GM12878 (cell line): Measurements from ENCODE around the gene SOAT2. TPM values are rescaled to one million over a fixed set of nuclear protein-coding genes. Genes with fewer than 3 reads are reported as not detected.

Experiments used
- ATAC-seq: fragments of 200-7000 bp; cut with Tn5 transposase; 3 replicates; pipeline ENCODE4 v1.9.1; 2020; ENCODE audit warnings: mild to moderate bottlenecking, moderate library complexity
- BruUV-seq: library from RNA; stranded (reverse); fragments of 400-500 nt; replicated peaks from 2 replicates; lab custom pipeline; 2021; lab: Mats Ljungman, UMichigan
- CTCF ChIA-PET: fragments of 300-600 bp; sonication (Branson Sonifier 250); formaldehyde crosslinking; extraction: SDS; loops from one replicate; lab custom pipeline; 2021; ENCODE audit warnings: inconsistent platforms; lab: Yijun Ruan, JAX
- POLR2A ChIA-PET: fragments of 350-600 bp; formaldehyde crosslinking; extraction: SDS; loops from one replicate; lab custom pipeline; 2021; ENCODE audit warnings: inconsistent platforms; lab: Charles Lee
- RAD21 ChIA-PET: fragments of 300-600 bp; sonication (Branson Sonifier 250); formaldehyde crosslinking; loops from one replicate; lab custom pipeline; 2023; ENCODE audit warnings: antibody characterized with exemption; ENCODE audit not compliant: unreplicated experiment; lab: Charles Lee
- SMC1A ChIA-PET: fragments of 300-600 bp; sonication (Branson Sonifier 250); formaldehyde crosslinking; loops from one replicate; lab custom pipeline; 2023; ENCODE audit not compliant: unreplicated experiment, uncharacterized antibody; lab: Charles Lee
- DNase-seq: peaks from one replicate; pipeline ENCODE4 v3.0.0-alpha.2; 2011; ENCODE audit warnings: low read depth, low spot score
- FAIRE-seq: peaks from 3 replicates; lab custom pipeline; 2011; peaks lifted over from hg19 to GRCh38; lab: Jason Lieb, UNC
- H2AFZ ChIP-seq: 2 replicates; pipeline ENCODE4 v1.6.0; 2011; ENCODE audit warnings: low read depth, low read length, control low read depth; ENCODE audit not compliant: control insufficient read depth
- H3K27ac ChIP-seq: 2 replicates; pipeline ENCODE4 v1.5.1; 2011; ENCODE audit warnings: control low read depth; ENCODE audit not compliant: control insufficient read depth, insufficient read depth
- H3K27me3 ChIP-seq, 2 experiments: replicated peaks in 1 of 2; 2 replicates each; pipeline versions ENCODE4 v1.6.0 to v1.6.1; 2011; ENCODE audit warnings: low read length in 1 of 2; ENCODE audit not compliant: control insufficient read depth in 2 of 2, insufficient read depth in 2 of 2
- H3K36me3 ChIP-seq, 2 experiments: 2 replicates each; pipeline ENCODE4 v1.5.1; 2011; ENCODE audit warnings: low read length in 1 of 2; ENCODE audit not compliant: control insufficient read depth in 2 of 2, insufficient read depth in 2 of 2
- H3K4me1 ChIP-seq: 2 replicates; pipeline ENCODE4 v1.6.1; 2011; ENCODE audit warnings: mild to moderate bottlenecking, low read length, moderate library complexity, mixed read lengths; ENCODE audit not compliant: control insufficient read depth, insufficient read depth
- H3K4me2 ChIP-seq: 2 replicates; pipeline ENCODE4 v1.6.0; 2011; ENCODE audit warnings: control low read depth; ENCODE audit not compliant: control insufficient read depth, insufficient read depth
- H3K4me3 ChIP-seq: fragments of 200-600 bp; sonication (generic); 2 replicates; pipeline ENCODE4 v1.5.1; 2016
- H3K79me2 ChIP-seq: 2 replicates; pipeline ENCODE4 v1.6.0; 2011; ENCODE audit warnings: low read length; ENCODE audit not compliant: control insufficient read depth, insufficient read depth
- H3K9ac ChIP-seq: 2 replicates; pipeline ENCODE4 v1.8.0; 2011; ENCODE audit warnings: low read length, control low read depth, mixed read lengths; ENCODE audit not compliant: control insufficient read depth, insufficient read depth
- H3K9me3 ChIP-seq: replicated peaks from 3 replicates; pipeline ENCODE4 v1.5.1; 2011; ENCODE audit warnings: mild to moderate bottlenecking, low read length; ENCODE audit not compliant: control insufficient read depth, insufficient read depth
- H4K20me1 ChIP-seq: 2 replicates; pipeline ENCODE4 v1.6.0; 2011; ENCODE audit not compliant: control insufficient read depth, insufficient read depth
- ATF7 ChIP-seq: fragments of 450-650 bp; IDR thresholded peaks from 2 replicates; pipeline ENCODE4 v1.6.1; 2016; ENCODE audit warnings: low read depth, mild to moderate bottlenecking
- KLF5 ChIP-seq: fragments of 450-650 bp; IDR thresholded peaks from 2 replicates; pipeline ENCODE4 v1.6.1; 2014; ENCODE audit warnings: mild to moderate bottlenecking; ENCODE audit not compliant: partially characterized antibody
- PAX5 ChIP-seq: IDR thresholded peaks from 2 replicates; pipeline ENCODE4 v1.6.1; 2011; ENCODE audit warnings: low read depth, low read length, borderline replicate concordance
- PKNOX1 ChIP-seq: fragments of 450-650 bp; IDR thresholded peaks from 2 replicates; pipeline ENCODE4 v1.6.1; 2016; ENCODE audit warnings: mild to moderate bottlenecking
- RCOR1 ChIP-seq: conservative IDR thresholded peaks from 2 replicates; pipeline ENCODE4 v1.6.1; 2012; ENCODE audit warnings: low read depth, low read length, improper control_type of control experiment
- SRF ChIP-seq, 2 experiments: IDR thresholded peaks; 2 replicates each; pipeline ENCODE4 v1.6.1; 2011; ENCODE audit warnings: low read depth in 2 of 2, low read length in 2 of 2, mild to moderate bottlenecking in 1 of 2, moderate library complexity in 1 of 2
- TCF3 ChIP-seq: IDR thresholded peaks from 2 replicates; pipeline ENCODE4 v1.6.1; 2012; ENCODE audit warnings: low read depth, mild to moderate bottlenecking, low read length, borderline replicate concordance; ENCODE audit not compliant: insufficient read depth
- YY1 ChIP-seq: IDR thresholded peaks from 2 replicates; pipeline ENCODE4 v1.6.1; 2011; ENCODE audit warnings: low read depth, mild to moderate bottlenecking, low read length
- ZNF592 ChIP-seq: fragments of 450-650 bp; IDR thresholded peaks from 2 replicates; pipeline ENCODE4 v1.6.1; 2017; ENCODE audit warnings: mild to moderate bottlenecking, moderate library complexity
- ZSCAN29 ChIP-seq: fragments of 450-650 bp; IDR thresholded peaks from 2 replicates; pipeline ENCODE4 v1.6.1; 2017; ENCODE audit warnings: mild to moderate bottlenecking, moderate library complexity
- WGBS: methylation state at CpG from one replicate; pipeline ENCODE4 v1.1.6; 2016; ENCODE audit warnings: low lambda C conversion rate; ENCODE audit not compliant: insufficient replicate concordance, insufficient coverage; ENCODE audit errors: missing lambda C conversion rate; 5-methylcytosine and 5-hydroxymethylcytosine counted together
- in situ Hi-C: fragments of 300-500 bp; cut with MboI; formaldehyde crosslinking; loops from 9 replicates; pipeline ENCODE4 v1.14.3; 2018; ENCODE audit warnings: mixed read lengths
- intact Hi-C: fragments of 100-400 bp; cut with micrococcal nuclease; formaldehyde crosslinking; loops from one replicate; pipeline ENCODE4 v1.14.2; 2022; ENCODE audit not compliant: unreplicated experiment
- polyA plus RNA-seq, 11 experiments: library from polyadenylated mRNA; depleted of rRNA in 4 of 11; unstranded in 6 of 11; stranded (reverse) in 5 of 11; fragments of >200 nt; fragmentation: Nextera tagmentation in 4 of 11; fragmentation: Illumina TruSeq in 1 of 11; extraction: Ambion mirVana in 4 of 11; extraction: Trizol in 1 of 11; gene quantifications; 1 replicate in 1 of 11; 2 replicates in 10 of 11; pipeline versions ENCODE4 v1.2.1 to v1.2.3, GENCODE V29; 2011 to 2016; ENCODE audit warnings: inconsistent platforms in 2 of 11, missing spikeins in 2 of 11, low read depth in 1 of 11
- total RNA-seq, 4 experiments: library from RNA; depleted of rRNA in 3 of 4; stranded (reverse); fragments of >200 nt in 3 of 4; fragmentation: Illumina TruSeq in 1 of 4; extraction: Trizol in 1 of 4; gene quantifications; 2 replicates each; pipeline versions ENCODE4 v1.2.1 to v1.2.3, GENCODE V29; 2013 to 2021
- TF ChIP-seq, protein P1 (sequence below): fragments of 450-650 bp; IDR thresholded peaks from 2 replicates; pipeline ENCODE4 v1.6.1; 2017; ENCODE audit warnings: mild to moderate bottlenecking, moderate library complexity

The SOAT2 gene
- total and polyA plus RNA-seq, 10 of the 15 experiments (the other 5 are each of a cell fraction or from before 2014, with no cell fraction given), result 0.08 to 1.7 (median 0.69) TPM

DNA sequence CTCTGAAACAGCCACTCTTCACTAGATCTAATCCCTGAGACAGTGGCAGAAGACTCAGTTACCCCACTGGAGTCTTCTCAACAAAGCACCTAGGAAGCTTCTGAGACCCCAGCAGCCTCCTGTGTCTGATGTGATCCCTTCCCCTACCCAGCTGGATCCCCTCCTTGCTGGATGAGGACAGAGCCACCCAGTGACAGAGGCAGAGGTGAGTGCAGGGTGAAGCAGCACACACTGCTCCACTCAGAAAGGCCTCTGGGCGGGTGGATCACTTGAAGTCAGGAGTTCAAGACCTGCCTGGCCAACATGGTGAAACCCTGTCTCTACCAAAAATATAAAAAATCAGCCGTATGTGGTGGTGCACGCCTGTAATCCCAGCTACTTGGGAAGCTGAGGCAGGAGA, 26.8 kb upstream of the SOAT2 start (continued):
- TF ChIP-seq ZNF592, result no peak
- no peak for TF ChIP-seq ATF7
- no peak for TF ChIP-seq ZSCAN29
- no peak for TF ChIP-seq SRF (IDR thresholded peaks at IDR 0.05; ENCODE audit: low read depth in 2 of 2, low read length in 2 of 2)
- no peak for TF ChIP-seq RCOR1

- ATAC-seq, result no peak
- POLR2A ChIA-PET, result interaction anchor here (1.1 to 1.6 kb wide), 2 partner anchors 9 to 71 kb away, joined by 4 to 5 read pairs; partner anchors contain the start of gene EIF4B
Observed at GRCh38 chr12:53077030-53077429, 26.3 kb upstream of the SOAT2 start.

More at GRCh38 chr12:53077030-53077429, 26.3 kb upstream of the SOAT2 start:
- Histone ChIP-seq H2AFZ (no peak overlapping the region), H3K9me3 (no peaks in the 10 kb centered on the region), H3K9ac (no peak overlapping the region), H3K79me2 (peaks cover 6% of the 10 kb centered on the region), H3K27ac (no peak overlapping the region), H3K27me3 (no peaks in the 10 kb centered on the region), H3K4me3 (no peak overlapping the region), H3K4me1 (no peaks in the 10 kb centered on the region; the same call in none of the 2 replicates), H4K20me1 (no peaks in the 10 kb centered on the region), H3K36me3 (peaks cover 2 to 10% of the 10 kb centered on the region in 2 experiments; a peak in 3 of 4 replicates), H3K4me2 (no peak overlapping the region)
- ChIA-PET SMC1A (interaction anchor here (4.6 kb wide), 1 partner anchor 11 kb away, joined by 19 read pairs; no protein-coding TSS in a partner anchor), CTCF (interaction anchor here (1.1 to 13.2 kb wide), 4 partner anchors 11 to 81 kb away, joined by 3 to 177 read pairs (median 46); partner anchors contain the start of genes IGFBP6 and SOAT2), RAD21 (interaction anchor here (3.0 to 4.1 kb wide), 3 partner anchors 11 to 26 kb away, joined by 17 to 25 read pairs (median 18); partner anchors contain the start of gene SOAT2)
- 99% methylated on average over 8 of the region's 8 CpGs for WGBS
- intact Hi-C loops, result no loop called here
- DNase-seq (no peak), FAIRE-seq (no peak)
- TF ChIP-seq PAX5 (no peak), YY1 (no peak), PKNOX1 (no peak), TCF3 (no peak), KLF5 (no peak)
- TF ChIP-seq, protein P1, sequence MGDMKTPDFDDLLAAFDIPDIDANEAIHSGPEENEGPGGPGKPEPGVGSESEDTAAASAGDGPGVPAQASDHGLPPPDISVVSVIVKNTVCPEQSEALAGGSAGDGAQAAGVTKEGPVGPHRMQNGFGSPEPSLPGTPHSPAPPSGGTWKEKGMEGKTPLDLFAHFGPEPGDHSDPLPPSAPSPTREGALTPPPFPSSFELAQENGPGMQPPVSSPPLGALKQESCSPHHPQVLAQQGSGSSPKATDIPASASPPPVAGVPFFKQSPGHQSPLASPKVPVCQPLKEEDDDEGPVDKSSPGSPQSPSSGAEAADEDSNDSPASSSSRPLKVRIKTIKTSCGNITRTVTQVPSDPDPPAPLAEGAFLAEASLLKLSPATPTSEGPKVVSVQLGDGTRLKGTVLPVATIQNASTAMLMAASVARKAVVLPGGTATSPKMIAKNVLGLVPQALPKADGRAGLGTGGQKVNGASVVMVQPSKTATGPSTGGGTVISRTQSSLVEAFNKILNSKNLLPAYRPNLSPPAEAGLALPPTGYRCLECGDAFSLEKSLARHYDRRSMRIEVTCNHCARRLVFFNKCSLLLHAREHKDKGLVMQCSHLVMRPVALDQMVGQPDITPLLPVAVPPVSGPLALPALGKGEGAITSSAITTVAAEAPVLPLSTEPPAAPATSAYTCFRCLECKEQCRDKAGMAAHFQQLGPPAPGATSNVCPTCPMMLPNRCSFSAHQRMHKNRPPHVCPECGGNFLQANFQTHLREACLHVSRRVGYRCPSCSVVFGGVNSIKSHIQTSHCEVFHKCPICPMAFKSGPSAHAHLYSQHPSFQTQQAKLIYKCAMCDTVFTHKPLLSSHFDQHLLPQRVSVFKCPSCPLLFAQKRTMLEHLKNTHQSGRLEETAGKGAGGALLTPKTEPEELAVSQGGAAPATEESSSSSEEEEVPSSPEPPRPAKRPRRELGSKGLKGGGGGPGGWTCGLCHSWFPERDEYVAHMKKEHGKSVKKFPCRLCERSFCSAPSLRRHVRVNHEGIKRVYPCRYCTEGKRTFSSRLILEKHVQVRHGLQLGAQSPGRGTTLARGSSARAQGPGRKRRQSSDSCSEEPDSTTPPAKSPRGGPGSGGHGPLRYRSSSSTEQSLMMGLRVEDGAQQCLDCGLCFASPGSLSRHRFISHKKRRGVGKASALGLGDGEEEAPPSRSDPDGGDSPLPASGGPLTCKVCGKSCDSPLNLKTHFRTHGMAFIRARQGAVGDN, result no peak
- in situ Hi-C loops, result no loop called here
- BruUV-seq, result no TSS peak
